GM19023 (cell line): ENCODE measurements around the gene FAM53C.
"Not testable (repeated sequence)": the region's sequence is repeated elsewhere in the genome, so short reads cannot be mapped to it uniquely, and the experiment has no call there.

Experiments
- ATAC-seq: cut with Tn5 transposase; IDR thresholded peaks from one replicate; pipeline ENCODE4 v1.9.1; 2021; ENCODE audit warnings: mild to moderate bottlenecking, moderate library complexity; ENCODE audit not compliant: unreplicated experiment

FAM53C gene

DNA sequence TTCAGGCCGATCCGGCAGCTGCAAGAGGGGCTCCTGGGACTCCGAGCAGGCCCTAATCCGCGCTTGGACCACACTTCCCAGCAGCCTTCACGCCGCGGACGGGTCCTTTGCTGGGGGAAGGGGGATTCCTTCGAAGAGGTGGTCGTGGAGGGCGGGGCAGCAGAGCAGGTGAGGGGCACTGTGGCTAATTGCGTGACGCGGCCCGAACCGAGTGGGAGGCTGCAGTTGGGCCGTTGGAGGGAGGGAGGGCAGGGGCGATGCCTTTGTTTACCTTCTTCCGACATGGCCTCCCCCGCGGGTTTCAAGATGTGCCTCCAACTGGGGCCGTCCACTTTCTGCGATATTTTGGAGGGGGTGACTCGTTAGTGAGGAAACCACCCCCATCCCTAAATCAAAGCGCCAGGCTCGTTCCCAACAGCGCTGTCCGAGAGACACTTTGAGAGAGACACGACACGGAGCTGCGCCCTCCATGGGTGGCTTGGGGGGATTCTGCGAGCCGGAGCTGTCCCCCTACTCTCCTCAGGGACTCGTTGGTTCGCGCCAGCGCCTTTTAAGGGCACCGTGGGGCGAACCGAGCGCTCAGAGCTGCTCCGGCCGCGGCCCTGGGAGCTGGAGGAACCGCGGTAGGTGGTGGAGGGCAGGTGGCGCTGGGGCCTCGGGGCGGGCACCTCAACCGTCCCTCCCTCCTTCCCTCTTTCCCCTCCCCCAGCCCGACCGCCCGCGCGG is at the start of gene FAM53C:
Gene FAM53C (plus strand): TSS at position 582 of the 726 bp plus-strand sequence. CDS start 3,070 bp downstream, outside the sequence.
- ATAC-seq = peak; percentile 85

DNA sequence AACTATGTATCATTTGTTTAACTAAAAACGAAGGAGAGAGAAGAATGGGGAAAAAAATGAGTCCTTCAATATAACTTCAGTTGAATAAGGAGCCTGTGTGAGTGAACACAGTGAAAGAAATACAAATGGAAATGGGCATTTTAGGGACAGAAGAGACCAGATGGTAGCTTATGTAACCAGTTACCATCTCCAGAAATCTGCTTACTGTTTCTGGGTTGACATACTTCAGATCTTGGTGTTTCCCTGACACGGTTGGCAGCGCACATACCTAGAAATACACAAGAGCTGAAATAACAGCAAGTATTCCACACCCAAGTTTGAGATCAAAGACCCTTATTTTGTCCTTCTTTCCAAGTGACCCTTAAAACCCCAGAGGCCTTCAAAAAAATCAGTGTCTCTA is 48.8 kb upstream of the FAM53C start:
- ATAC-seq = no peak

DNA sequence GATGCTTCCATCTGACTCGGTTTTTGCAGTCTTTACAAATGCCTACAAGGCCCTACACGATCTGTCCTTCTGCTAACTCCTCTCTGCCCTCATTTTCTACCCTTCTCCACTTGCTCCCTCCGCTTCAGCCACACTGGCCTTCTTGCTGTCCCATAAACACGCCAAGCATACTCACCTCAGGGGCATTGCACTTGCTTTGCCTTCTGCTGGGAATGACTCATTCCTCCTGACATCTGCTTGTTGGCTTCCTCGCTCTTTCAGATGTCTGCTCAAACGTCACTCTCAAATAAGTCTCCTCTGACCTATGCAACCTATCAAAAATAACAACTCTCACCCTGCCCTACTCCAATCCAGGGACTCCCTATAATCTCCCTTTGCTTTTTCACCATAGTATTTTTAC is 34.7 kb upstream of the FAM53C start:
- ATAC-seq = no peak

DNA sequence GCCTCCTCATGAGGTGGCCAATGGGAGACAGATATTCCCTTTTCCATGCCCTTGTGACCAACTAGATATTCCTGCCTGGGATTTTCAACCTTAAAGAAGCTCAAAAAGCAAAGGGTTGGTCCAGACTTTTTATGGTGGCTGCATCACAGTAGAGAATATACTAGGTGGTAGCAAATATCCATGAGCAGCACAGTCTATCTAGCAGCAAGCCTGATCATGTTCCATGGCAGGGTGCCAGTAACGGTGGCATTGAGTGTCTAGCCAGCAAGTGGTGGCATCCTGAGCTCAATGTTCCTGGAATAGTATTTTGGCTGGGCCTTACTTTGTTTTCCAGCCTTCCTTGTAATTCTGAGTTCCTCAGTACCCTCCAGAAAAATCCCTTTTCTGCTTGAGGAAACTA is 32.3 kb upstream of the FAM53C start:
- no peak for ATAC-seq

DNA sequence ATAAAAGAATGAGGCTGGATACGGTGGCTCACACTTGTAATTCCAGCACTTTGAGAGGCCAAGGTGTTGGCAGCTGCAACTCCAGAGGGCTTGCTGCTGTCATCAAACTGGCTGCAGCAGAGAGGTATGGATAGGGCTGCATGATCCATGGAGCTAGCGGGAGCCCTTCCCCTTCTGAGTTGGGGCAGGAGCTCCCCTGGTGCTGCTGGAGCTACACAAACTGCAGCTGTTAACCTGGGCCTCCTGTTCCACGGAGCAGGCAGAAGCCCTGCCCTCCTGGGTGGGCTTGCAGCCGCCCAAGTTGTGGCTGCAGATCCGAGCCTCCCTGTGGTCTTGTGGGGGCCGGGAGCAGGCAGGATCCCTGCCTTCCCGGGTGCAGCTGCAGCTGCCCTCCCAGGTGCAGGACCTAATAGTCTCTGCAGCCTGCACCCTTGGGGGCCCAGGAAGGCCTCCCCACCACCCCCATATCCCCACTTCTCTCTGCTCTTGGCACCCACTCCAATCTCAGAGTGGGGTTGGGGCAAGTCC is 22.3 kb upstream of the FAM53C start:
- no peak for ATAC-seq

DNA sequence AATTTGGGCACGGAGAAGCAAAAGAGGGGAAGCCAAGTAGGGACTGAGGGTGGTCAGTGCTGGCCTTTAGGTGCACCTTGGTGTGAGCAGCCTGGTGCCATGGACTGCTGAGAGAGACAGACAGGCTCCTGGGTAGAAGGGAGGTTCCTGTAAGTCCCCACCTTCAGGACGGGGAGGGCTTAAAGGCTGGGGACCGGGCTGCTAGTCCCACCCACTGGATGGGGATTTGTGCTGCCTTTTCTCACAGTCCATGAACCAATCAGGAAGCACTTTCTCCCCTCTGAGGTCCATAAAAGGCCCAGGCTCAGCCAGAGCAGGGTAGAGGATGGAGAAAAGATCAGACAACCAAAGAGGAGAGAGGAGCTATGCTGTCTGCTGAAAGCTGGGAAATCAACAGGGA is 21.7 kb upstream of the FAM53C start:
- no peak for ATAC-seq

DNA sequence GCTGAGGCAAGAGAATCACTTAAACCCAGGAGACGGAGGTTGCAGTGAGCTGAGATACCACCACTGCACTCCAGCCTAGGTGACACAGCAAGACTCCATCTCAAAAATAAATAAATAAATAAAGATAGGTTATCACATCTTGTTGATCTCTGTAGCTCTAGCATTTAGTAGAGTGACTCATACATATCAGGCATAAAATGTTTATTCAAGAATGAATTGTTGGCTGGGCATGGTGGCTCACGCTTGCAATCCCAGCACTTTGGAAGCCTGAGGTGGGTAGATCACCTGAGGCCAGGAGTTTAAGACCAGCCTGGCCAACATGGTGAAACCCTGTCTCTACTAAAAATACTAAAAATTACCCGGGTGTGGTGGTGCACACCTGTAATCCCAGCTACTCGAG is 19.9 kb upstream of the FAM53C start:
- ATAC-seq = not testable (repeated sequence)

DNA sequence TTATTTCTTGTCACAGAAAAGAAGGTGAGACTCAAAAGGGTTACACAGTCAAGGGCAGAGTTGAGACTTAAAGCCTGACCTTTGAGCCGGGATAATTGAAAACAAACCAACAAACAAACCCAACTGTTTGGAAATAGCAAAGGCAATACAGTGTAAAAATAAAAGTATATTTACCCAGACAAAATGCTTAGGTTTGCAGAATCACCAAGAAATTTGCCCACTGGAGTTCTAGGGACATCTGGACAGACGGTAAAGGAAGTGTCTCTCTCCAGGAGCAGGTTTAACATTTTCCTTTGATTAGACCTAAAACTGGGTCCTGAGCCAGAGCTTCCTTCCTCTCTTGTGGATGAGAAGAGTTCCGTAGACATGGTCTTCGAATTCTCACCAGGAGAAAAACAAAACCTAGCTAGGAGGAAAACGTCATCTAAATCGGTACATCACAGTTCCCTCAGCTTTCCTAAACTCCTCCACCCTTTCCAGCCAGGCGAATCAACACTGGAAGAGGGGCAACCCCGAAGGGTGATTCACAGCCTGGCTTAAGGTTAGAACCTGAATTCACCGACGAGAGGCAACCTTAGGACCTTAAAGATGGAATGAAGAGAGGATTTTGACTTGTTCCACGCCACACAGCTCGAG is 7.1 kb upstream of the FAM53C start:
- ATAC-seq = no peak

DNA sequence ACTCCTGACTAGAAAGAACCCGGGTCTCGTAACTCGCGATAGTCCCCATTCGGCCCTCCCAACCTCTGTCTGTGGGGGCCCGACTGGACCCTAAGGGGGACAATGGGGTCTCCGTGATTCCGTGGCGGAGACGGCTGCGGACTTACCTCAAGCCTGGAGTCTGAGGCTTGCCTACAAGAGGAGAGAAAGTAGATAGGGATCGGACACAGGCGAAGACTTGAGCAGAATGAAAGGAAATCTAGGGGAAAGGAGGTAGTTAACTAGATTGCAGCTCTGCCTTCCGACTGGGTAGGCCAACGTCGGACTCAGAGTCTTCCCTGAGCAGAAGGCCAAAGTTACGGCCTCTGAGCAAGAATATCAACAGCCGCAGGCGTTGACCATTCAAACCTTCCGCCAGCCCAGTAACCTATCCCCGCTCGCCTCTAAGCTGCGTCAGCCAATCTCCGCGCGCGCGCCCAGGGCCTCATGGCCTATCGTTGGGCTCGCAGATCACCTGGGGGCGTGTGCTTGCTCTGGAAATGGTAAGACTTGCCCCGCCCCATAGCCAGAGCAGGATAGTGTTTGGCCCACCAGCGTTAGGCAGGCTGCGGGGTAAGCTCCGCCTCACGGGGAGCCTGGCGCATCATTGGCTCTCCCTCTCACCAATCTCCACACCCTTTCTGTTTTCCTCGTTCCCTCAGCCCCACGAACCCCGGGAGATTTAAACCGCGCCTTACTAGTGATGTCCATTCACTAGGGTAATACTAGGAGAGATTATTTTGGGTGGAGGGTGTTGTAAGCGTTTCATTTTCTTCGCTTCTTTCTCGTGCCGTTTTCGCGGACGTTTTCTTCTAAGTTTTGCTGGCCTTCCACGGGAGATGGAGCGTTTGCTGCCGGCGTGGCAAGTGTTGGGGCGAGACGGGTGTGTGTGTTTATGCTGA is 6.4 kb upstream of the FAM53C start, which contains the start of gene CDC25C:
Gene CDC25C (minus strand): TSS at position 356 of the 920 bp plus-strand sequence. CDS start 624 bp downstream, outside the sequence.
- peak; percentile 99 for ATAC-seq

DNA sequence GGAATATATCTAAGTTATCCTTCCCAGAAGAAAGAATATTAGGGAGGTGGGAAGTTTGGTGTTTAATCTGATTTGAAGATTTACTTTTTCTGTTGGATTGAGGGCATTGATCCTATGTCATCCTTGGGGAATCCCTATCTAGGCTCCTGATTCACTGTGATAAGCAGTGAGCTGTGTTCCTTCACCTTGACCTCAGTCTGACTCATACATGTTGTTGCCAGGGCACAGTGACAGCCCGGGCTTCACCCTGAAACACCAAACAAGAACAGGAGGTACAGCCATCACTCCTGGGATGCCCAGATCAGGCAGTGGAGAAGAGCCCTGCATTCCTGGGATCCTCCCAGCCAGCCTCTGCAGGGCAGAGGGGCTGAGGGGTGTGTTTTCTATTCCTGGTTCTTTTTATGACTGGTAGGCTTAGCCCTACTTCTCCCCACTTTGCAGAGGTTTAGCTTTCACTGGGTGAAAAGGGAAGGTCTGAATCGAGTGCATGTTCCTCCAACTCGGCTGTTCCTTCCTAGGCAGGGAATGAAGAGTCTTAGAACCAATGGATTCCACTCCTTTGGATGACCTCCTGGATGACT is 3.1 kb upstream of the FAM53C start:
- no peak for ATAC-seq

DNA sequence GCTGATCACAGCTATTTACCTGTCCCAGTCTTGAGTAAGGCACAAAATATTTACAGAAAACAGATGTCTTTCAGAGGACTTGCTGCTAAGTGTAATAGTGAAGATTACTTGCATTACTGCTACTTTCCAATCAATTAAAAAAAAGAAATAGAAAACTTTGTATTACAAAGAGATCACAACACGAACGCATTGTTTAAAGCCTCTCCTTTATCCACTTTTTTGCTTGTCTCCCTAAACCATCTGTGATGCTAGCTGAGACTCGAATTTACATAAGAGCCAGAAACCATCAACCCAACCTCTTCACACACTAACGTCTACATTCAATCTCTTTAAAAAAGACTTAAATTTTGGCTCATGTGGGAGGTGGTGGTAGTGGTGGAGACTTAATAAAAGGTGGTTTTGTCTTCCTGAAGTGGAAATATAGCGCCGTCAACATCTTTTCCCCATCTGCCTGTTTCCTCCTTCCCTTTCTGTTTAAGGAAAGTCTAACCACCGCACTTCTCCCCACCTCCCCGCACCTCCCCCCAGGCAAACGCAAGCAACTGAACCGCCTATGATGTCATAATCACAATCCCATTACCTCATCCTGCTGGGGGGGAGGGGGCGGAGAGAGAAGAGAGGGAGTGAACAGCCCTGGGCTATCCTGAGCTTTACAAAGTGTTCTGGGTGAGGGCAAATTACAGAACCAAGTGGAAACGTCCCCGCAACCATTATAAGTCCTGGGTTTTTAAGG is 948 bp upstream of the FAM53C start:
- peak; percentile 14 for ATAC-seq

DNA sequence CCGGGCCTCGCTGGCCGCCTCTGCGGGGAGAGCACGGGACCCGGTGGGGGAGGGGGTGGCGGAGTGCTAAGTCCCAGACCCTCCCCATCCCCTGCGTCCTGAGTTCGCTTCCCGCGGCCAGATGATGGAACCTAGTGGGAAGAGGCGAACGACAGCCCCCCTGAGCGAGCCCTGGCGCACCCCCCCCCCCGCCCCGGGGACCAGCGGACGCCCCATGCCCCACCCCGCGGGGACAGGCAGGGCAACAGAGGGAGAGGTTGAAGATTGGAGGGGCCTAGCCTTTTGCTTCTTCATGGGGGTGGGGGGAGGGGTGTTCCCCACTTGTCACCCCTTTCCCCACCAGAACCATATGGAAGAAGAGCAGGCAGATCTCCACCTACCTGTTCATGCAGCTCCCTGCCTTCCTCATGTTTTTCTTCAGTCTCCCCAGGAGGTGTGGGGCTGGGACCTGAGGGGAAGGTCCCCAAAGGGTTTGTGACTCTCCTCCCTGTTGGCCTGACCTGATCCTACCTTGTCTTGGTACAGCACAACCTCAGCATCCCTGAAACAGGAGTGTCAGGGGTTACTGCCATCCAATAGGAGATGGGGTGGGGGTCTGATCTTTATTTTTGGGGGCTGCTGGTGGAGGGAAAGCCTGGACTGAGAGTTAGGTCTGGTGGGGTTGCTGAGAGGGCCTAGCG is 485 bp downstream of the FAM53C start:
- no peak for ATAC-seq

DNA sequence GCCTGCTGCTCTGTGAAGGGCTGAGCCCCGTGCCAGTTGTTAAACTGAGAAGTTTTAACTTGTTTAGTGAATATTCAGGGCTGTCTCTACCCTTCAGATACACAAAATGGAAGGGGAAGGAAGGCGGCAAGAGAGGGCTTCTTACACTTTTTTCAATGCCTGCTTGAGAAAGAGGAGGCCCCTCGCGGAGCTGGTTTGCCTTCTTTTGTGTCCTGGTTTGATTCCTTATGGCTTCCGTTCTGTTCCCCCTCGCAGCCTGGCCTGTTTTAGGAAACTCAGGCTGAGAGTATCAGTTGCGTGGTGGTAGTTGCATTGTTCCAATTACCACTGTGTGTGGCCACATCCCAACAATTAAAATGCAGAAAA is 1.0 kb downstream of the FAM53C start:
- ATAC-seq = no peak

DNA sequence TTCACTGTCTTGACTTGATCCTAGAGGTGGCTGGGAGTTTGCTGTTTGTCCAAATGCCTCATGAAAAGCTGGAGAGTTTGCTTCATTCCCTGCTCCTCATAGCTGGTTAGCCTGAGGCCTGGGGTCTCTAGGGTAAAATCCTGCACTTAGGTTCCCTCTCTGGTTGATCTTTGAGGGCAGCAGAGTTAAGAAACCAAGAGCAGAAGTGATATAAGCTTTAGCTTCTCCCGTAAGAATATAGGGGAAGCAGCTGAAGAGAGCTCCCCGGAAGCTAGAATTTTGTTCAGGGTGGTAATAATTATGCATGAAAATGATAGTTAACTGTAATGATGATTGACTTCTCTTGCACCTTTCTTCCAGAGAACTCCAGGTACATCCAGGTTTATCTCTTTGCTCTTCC is 1.4 kb downstream of the FAM53C start:
- ATAC-seq = no peak

DNA sequence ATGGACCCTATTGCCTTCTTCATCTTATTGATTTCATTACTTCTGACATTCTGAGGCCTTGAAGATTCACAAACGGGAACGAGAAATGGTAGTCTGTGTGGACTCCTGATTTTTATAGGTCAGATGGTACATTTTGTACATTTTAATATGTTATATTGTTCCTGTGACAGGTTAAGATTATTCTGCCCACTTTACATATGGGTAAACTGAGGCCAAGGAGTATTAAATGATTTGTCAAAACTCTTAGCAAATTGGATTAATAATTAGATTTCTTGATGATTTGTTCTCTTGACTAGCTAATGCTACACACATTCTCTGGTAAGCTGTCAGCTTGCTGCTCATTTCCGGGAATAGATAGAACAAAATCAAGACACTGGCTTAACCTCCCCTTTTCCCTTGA is 1.9 kb downstream of the FAM53C start:
- ATAC-seq = no peak

DNA sequence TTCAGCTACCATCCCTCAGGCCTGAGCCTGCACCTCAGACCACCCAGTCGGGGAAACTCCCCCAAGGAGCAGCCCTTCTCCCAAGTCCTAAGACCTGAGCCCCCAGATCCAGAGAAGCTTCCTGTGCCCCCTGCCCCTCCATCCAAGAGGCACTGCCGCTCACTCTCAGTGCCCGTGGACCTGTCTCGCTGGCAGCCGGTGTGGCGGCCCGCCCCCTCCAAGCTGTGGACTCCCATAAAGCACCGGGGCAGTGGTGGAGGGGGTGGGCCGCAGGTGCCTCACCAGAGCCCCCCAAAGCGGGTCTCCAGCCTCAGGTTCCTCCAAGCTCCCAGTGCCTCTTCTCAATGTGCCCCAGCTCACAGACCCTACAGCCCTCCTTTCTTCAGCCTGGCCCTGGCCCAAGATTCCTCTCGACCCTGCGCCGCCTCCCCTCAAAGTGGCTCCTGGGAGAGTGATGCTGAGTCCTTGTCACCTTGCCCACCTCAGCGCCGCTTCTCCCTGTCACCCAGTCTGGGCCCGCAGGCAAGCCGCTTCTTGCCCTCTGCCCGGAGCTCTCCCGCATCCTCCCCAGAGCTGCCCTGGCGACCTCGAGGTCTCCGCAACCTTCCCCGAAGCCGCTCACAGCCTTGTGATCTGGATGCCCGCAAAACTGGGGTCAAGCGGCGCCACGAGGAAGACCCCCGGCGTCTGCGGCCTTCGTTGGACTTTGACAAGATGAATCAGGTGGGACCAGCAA is 7.0 kb downstream of the FAM53C start:
- no peak for ATAC-seq

DNA sequence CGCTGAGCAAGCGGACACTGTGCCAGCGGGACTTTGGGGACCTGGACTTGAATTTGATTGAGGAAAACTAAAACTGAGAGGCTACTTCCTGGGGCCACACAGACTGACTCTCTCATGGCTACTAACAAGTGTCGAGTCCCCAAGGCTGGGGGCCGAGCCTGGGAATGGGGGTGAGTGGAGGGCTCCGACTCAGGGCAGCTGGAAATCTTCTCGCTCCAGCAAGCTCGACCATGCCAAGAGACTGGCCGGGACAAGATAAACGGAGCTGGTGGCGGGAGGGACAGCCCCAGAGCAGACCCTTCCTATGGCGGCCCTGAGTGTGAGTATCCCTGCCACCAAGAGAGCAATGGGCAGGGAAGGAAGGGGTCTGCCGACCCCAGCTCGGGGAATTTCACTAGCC is 8.8 kb downstream of the FAM53C start:
- ATAC-seq = no peak

DNA sequence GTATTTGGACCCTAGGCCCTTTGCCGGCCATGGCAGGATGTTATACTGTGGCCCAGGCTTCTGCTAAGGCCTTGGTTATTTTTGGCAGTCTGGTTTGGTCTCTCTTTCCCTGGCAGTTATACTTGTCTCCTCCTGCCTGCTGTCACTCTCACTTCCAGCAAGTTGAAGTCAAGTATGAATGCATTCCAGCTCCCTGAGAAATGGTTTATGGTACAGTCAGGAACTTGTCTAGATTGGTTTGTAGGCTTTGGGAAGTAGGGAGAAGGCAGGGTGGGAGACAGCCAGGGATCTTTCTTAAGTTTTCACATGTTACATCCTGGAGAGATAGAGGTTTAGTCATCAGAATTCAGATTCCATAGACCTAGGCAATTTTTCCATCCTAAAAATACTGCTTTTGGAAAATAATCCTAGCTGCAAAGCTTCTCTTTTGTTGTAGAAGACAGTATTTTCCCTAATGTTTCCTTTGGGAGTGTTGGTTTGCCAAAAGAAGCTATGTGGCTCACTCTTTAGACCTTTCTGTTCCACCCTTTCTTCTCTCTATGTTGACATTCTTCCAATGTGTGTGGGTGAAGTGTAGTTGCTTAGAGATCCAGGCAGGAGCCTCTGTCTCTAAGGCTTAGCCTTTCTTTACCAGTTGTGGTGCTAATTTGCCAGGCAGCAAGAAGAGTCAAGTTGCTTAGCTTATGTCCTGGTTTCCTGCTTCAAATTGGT is 11.9 kb downstream of the FAM53C start:
- ATAC-seq = no peak

DNA sequence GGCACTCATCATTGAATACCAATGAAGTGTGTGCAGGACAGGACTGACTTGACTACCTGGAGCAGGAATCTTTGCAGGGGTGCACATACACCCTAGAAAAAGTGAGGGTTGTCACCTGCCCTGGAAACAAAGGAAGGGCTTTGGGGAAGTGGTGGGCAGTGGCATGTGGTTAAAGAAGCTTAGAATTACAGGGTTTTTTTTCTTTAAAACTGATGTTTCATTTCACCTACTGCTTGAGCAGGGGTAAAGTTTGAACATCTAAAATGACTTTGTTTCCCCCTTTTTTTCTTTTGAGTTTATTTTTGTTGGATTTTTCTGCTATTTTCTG is 12.5 kb downstream of the FAM53C start:
- no peak for ATAC-seq
